IMR-90 (cell line): ENCODE measurements around the gene EPB41L3. TPM values are rescaled to one million over a fixed set of nuclear protein-coding genes. Genes with fewer than 3 reads are reported as not detected.
"Not testable (repeated sequence)": the region's sequence is repeated elsewhere in the genome, so short reads cannot be mapped to it uniquely, and the experiment has no call there.

Experiments used
- ATAC-seq: fragments of 200-7000 bp; cut with Tn5 transposase; 2 replicates; pipeline ENCODE4 v1.9.1; 2020; ENCODE audit warnings: low read depth, mild to moderate bottlenecking, moderate library complexity
- BruUV-seq: library from RNA; stranded (reverse); fragments of 400-500 nt; replicated peaks from 2 replicates; lab custom pipeline; 2021; lab: Mats Ljungman, UMichigan
- CTCF ChIA-PET: fragments of 300-600 bp; formaldehyde crosslinking; extraction: SDS; loops from one replicate; lab custom pipeline; 2021; ENCODE audit warnings: antibody characterized with exemption; lab: Yijun Ruan, JAX
- POLR2A ChIA-PET: fragments of 300-600 bp; sonication (Branson Sonifier 250); formaldehyde crosslinking; loops from one replicate; lab custom pipeline; 2022; ENCODE audit warnings: antibody characterized with exemption; ENCODE audit not compliant: unreplicated experiment; lab: Charles Lee
- DNase-seq: peaks from one replicate; pipeline ENCODE4 v3.0.0; 2013
- H2AFZ ChIP-seq: replicated peaks from 2 replicates; pipeline ENCODE3; 2013; ENCODE audit warnings: low read length, mild to moderate bottlenecking; ENCODE audit not compliant: poor library complexity
- H2AK5ac ChIP-seq: 2 replicates; pipeline ENCODE4 v1.6.1; 2013; ENCODE audit warnings: low read depth, low read length, inconsistent platforms
- H2AK9ac ChIP-seq: replicated peaks from 2 replicates; pipeline ENCODE3; 2013; ENCODE audit warnings: mild to moderate bottlenecking, low read depth, low read length, moderate library complexity; ENCODE audit not compliant: poor library complexity
- H2BK120ac ChIP-seq: 2 replicates; pipeline ENCODE4 v1.6.1; 2013; ENCODE audit warnings: low read depth, low read length, inconsistent platforms
- H2BK15ac ChIP-seq: 3 replicates; pipeline ENCODE4 v1.6.1; 2013; ENCODE audit warnings: low read depth, low read length, inconsistent platforms
- H2BK20ac ChIP-seq: 2 replicates; pipeline ENCODE4 v1.6.1; 2013; ENCODE audit warnings: low read depth, mild to moderate bottlenecking, inconsistent platforms, low read length, moderate library complexity
- H2BK5ac ChIP-seq: 2 replicates; pipeline ENCODE4 v1.6.1; 2013; ENCODE audit warnings: mild to moderate bottlenecking, low read depth, low read length, inconsistent platforms; ENCODE audit not compliant: poor library complexity, severe bottlenecking
- H3K14ac ChIP-seq: replicated peaks from 2 replicates; pipeline ENCODE4 v1.6.1; 2013; ENCODE audit warnings: low read depth, low read length, inconsistent platforms
- H3K18ac ChIP-seq: 2 replicates; pipeline ENCODE4 v1.6.1; 2013; ENCODE audit warnings: low read depth, low read length, control low read depth
- H3K23ac ChIP-seq: 2 replicates; pipeline ENCODE4 v1.6.1; 2013; ENCODE audit warnings: low read depth, low read length, inconsistent platforms
- H3K27ac ChIP-seq: 2 replicates; pipeline ENCODE4 v1.5.1; 2013; ENCODE audit warnings: mild to moderate bottlenecking, control low read depth, low read length; ENCODE audit not compliant: insufficient read depth
- H3K27me3 ChIP-seq: 2 replicates; pipeline ENCODE4 v1.6.1; 2013; ENCODE audit warnings: low read length; ENCODE audit not compliant: control insufficient read depth, insufficient read depth
- H3K36me3 ChIP-seq: 2 replicates; pipeline ENCODE4 v1.6.1; 2013; ENCODE audit warnings: low read length, mixed read lengths; ENCODE audit not compliant: control insufficient read depth, insufficient read depth
- H3K4ac ChIP-seq: 2 replicates; pipeline ENCODE4 v1.6.1; 2013; ENCODE audit warnings: low read depth, low read length, inconsistent platforms
- H3K4me1 ChIP-seq: 2 replicates; pipeline ENCODE4 v1.6.1; 2013; ENCODE audit warnings: low read length, mixed read lengths; ENCODE audit not compliant: control insufficient read depth, insufficient read depth
- H3K4me2 ChIP-seq: 2 replicates; pipeline ENCODE4 v1.6.1; 2013; ENCODE audit warnings: low read depth, mild to moderate bottlenecking, control low read depth, low read length, moderate library complexity
- H3K4me3 ChIP-seq: 2 replicates; pipeline ENCODE4 v1.5.1; 2013; ENCODE audit warnings: low read depth, mild to moderate bottlenecking, control low read depth, low read length, moderate library complexity; ENCODE audit not compliant: insufficient read depth
- H3K56ac ChIP-seq: 2 replicates; pipeline ENCODE4 v1.6.1; 2013; ENCODE audit warnings: low read length, inconsistent platforms; ENCODE audit not compliant: insufficient read depth; ENCODE audit errors: extremely low read depth
- H3K79me1 ChIP-seq, 2 experiments: 2 replicates each; pipeline ENCODE4 v1.6.1; 2013; ENCODE audit warnings: low read length in 2 of 2, inconsistent platforms in 1 of 2, low read depth in 1 of 2
- H3K9ac ChIP-seq: 2 replicates; pipeline ENCODE4 v1.6.1; 2013; ENCODE audit warnings: low read depth, low read length, control low read depth
- H3K9me1 ChIP-seq: 2 replicates; pipeline ENCODE4 v1.6.1; 2013; ENCODE audit warnings: low read length, inconsistent platforms; ENCODE audit not compliant: insufficient read depth
- H3K9me3 ChIP-seq: 2 replicates; pipeline ENCODE4 v1.6.1; 2013; ENCODE audit warnings: low read length; ENCODE audit not compliant: control insufficient read depth, insufficient read depth
- H4K20me1 ChIP-seq: 2 replicates; pipeline ENCODE4 v1.6.1; 2013; ENCODE audit warnings: low read length, inconsistent platforms; ENCODE audit not compliant: insufficient read depth
- H4K5ac ChIP-seq: 2 replicates; pipeline ENCODE4 v1.6.1; 2013; ENCODE audit warnings: mild to moderate bottlenecking, low read depth, low read length, control low read depth
- H4K8ac ChIP-seq, 2 experiments: 2 replicates each; pipeline ENCODE4 v1.6.1; 2013; ENCODE audit warnings: low read depth in 2 of 2, low read length in 2 of 2, control low read depth in 1 of 2, inconsistent platforms in 1 of 2
- H4K91ac ChIP-seq: 2 replicates; pipeline ENCODE4 v1.6.1; 2013; ENCODE audit warnings: low read depth, low read length, inconsistent platforms; ENCODE audit not compliant: insufficient read depth
- WGBS, 2 experiments: methylation state at CpG; one replicate each; pipeline versions ENCODE4 v1.1.5 to v1.1.7; 2013; ENCODE audit warnings: missing lambda C conversion rate in 2 of 2; ENCODE audit not compliant: insufficient read length in 1 of 2; ENCODE audit errors: extremely low coverage in 2 of 2; 5-methylcytosine and 5-hydroxymethylcytosine counted together
- dilution Hi-C: fragments of 300-500 bp; cut with HindIII; formaldehyde crosslinking; loops from one replicate; pipeline ENCODE4 v1.14.3; 2018; ENCODE audit warnings: low sequenced_read_pairs; ENCODE audit not compliant: unreplicated experiment
- in situ Hi-C: fragments of 300-500 bp; cut with MboI; formaldehyde crosslinking; loops from 3 replicates; pipeline ENCODE4 v1.14.3; 2019; ENCODE audit warnings: low sequenced_read_pairs, inconsistent platforms, mixed read lengths
- intact Hi-C: fragments of 100-400 bp; cut with micrococcal nuclease; formaldehyde crosslinking; loops from 2 replicates; pipeline ENCODE4 v1.10.0; 2022
- polyA plus RNA-seq, 3 experiments: library from polyadenylated mRNA; depleted of rRNA; stranded (reverse); fragments of >200 nt; gene quantifications; 2 replicates each; pipeline ENCODE4 v1.2.3, GENCODE V29; 2012; ENCODE audit warnings: low replicate concordance in 1 of 3
- total RNA-seq: library from RNA; depleted of rRNA; stranded (reverse); fragments of >200 nt; gene quantifications from 2 replicates; pipeline ENCODE4 v1.2.3, GENCODE V29; 2012

Gene EPB41L3
- total and polyA plus RNA-seq, 2 of the 4 experiments (the other 2 are of a cell fraction) = 36.6 to 70.3 TPM

DNA sequence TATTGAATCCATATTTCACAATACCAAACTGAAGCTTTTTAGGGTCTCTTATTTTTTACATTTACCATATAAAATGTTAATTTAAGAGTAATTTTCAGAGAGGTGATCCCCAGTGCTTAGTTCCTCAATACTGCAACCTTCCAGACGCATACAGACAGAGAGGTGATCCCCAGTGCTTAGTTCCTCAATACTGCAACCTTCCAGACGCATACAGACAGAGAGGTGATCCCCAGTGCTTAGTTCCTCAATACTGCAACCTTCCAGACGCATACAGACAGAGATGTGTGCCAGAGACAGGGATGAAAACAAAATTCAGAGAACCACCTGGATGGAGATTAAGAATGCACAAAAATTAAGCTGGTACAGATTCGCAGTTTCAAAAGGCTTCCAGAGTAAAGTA, 32.3 kb downstream of the EPB41L3 start:
- H3K27me3 ChIP-seq, H2AFZ ChIP-seq, H3K14ac ChIP-seq, dilution Hi-C loops, H3K27ac ChIP-seq, H3K9ac ChIP-seq, H2BK120ac ChIP-seq, H3K4me1 ChIP-seq, H4K5ac ChIP-seq, H3K9me3 ChIP-seq, H3K4me2 ChIP-seq, ATAC-seq, H2AK9ac ChIP-seq, H3K23ac ChIP-seq, POLR2A ChIA-PET, H3K18ac ChIP-seq, DNase-seq, H3K56ac ChIP-seq, H3K4ac ChIP-seq, intact Hi-C loops, H3K9me1 ChIP-seq, H2BK5ac ChIP-seq, H2AK5ac ChIP-seq, H2BK20ac ChIP-seq, in situ Hi-C loops, H2BK15ac ChIP-seq, BruUV-seq, H3K36me3 ChIP-seq, H3K4me3 ChIP-seq, H4K91ac ChIP-seq, H4K8ac ChIP-seq: not testable (repeated sequence)
- CTCF ChIA-PET = interaction anchor here (0.5 kb wide), 1 partner anchor 108 kb away, joined by 3 read pairs; no protein-coding TSS in a partner anchor
- no CpG with 5 or more reads among the region's 4 CpGs for WGBS, 2 experiments
- Histone ChIP-seq H4K20me1 (peaks cover 17% of the 10 kb centered on the region; the same call in 1 of the 2 replicates), H3K79me1 (peaks cover 0 to 44% of the 10 kb centered on the region in 2 experiments; a peak in 3 of 4 replicates)
